GM13977 (cell line): Measurements from ENCODE around the gene MKLN1.

Experiments
- DNase-seq: peaks from one replicate; pipeline ENCODE4 v3.0.0; 2012; ENCODE audit warnings: low spot score
- in situ Hi-C: fragments of 300-500 bp; cut with MboI; formaldehyde crosslinking; loops from one replicate; pipeline ENCODE4 v1.12.0; 2022; ENCODE audit warnings: low sequenced_read_pairs, low pct_unique_long_range_greater_than_20kb, mixed read lengths, inconsistent platforms; ENCODE audit not compliant: unreplicated experiment
- TF ChIP-seq, protein P1 (sequence below): IDR thresholded peaks from 2 replicates; pipeline ENCODE4 v1.5.1; 2012; ENCODE audit warnings: mild to moderate bottlenecking, control low read depth; ENCODE audit not compliant: insufficient read depth; ENCODE audit errors: extremely low read depth, missing control alignments

Gene MKLN1

GRCh38 chr7:131384286-131384635 lies 56.6 kb downstream of the MKLN1 start:
- TF ChIP-seq, protein P1, sequence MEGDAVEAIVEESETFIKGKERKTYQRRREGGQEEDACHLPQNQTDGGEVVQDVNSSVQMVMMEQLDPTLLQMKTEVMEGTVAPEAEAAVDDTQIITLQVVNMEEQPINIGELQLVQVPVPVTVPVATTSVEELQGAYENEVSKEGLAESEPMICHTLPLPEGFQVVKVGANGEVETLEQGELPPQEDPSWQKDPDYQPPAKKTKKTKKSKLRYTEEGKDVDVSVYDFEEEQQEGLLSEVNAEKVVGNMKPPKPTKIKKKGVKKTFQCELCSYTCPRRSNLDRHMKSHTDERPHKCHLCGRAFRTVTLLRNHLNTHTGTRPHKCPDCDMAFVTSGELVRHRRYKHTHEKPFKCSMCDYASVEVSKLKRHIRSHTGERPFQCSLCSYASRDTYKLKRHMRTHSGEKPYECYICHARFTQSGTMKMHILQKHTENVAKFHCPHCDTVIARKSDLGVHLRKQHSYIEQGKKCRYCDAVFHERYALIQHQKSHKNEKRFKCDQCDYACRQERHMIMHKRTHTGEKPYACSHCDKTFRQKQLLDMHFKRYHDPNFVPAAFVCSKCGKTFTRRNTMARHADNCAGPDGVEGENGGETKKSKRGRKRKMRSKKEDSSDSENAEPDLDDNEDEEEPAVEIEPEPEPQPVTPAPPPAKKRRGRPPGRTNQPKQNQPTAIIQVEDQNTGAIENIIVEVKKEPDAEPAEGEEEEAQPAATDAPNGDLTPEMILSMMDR: no peak
- no peak for DNase-seq
- in situ Hi-C loops: no loop called here

DNA sequence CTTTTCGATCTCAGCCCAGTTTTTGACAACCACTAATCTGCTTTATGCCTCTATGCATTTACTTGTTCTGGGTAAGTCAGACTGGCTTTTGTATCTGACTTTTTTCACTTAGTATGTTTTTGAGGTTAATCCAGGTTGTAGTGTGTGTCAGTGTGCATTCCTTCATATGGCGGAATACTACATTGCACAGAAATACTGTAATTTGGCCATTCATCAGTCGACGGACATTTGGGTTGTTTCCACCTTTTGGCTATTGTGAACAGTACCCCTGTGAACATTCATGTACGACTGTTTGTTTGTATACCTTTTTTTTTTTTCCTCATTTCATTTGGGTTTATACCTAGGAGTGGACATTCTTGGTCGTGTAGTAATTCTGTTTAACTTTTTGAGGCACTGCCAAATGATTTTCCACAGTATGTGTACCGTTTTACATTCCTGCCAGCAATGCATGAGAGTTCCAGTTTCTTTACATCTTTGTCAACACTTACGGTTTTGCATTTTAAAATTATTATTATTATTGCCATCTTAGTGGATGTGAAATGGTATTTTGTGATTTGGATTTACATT lies 57.4 kb downstream of the MKLN1 start:
- DNase-seq: no peak
- TF ChIP-seq, protein P1: no peak
- in situ Hi-C loops: no loop called here

GRCh38 chr7:131388126-131388525 lies 60.5 kb downstream of the MKLN1 start:
- in situ Hi-C loops: no loop called here
- no peak for DNase-seq
- TF ChIP-seq, protein P1: no peak

GRCh38 chr7:131390275-131390674 lies 62.6 kb downstream of the MKLN1 start:
- in situ Hi-C loops: no loop called here
- DNase-seq: no peak
- TF ChIP-seq, protein P1: no peak

GRCh38 chr7:131391145-131391544 lies 63.5 kb downstream of the MKLN1 start:
- TF ChIP-seq, protein P1: no peak
- DNase-seq: no peak
- in situ Hi-C loops: no loop called here

- TF ChIP-seq, protein P1: no peak
- in situ Hi-C loops: no loop called here
Observed at GRCh38 chr7:131400681-131401176, 73.1 kb downstream of the MKLN1 start.

More at GRCh38 chr7:131400681-131401176, 73.1 kb downstream of the MKLN1 start:
- DNase-seq: no peak
